GM12878 (cell line): ENCODE measurements around the gene SRMS. TPM values are rescaled to one million over a fixed set of nuclear protein-coding genes. Genes with fewer than 3 reads are reported as not detected.

Experiments
- ATAC-seq: fragments of 200-7000 bp; cut with Tn5 transposase; 3 replicates; pipeline ENCODE4 v1.9.1; 2020; ENCODE audit warnings: mild to moderate bottlenecking, moderate library complexity
- BruUV-seq: library from RNA; stranded (reverse); fragments of 400-500 nt; replicated peaks from 2 replicates; lab custom pipeline; 2021; lab: Mats Ljungman, UMichigan
- CTCF ChIA-PET: fragments of 300-600 bp; sonication (Branson Sonifier 250); formaldehyde crosslinking; extraction: SDS; loops from one replicate; lab custom pipeline; 2021; ENCODE audit warnings: inconsistent platforms; lab: Yijun Ruan, JAX
- POLR2A ChIA-PET: fragments of 350-600 bp; formaldehyde crosslinking; extraction: SDS; loops from one replicate; lab custom pipeline; 2021; ENCODE audit warnings: inconsistent platforms; lab: Charles Lee
- RAD21 ChIA-PET: fragments of 300-600 bp; sonication (Branson Sonifier 250); formaldehyde crosslinking; loops from one replicate; lab custom pipeline; 2023; ENCODE audit warnings: antibody characterized with exemption; ENCODE audit not compliant: unreplicated experiment; lab: Charles Lee
- SMC1A ChIA-PET: fragments of 300-600 bp; sonication (Branson Sonifier 250); formaldehyde crosslinking; loops from one replicate; lab custom pipeline; 2023; ENCODE audit not compliant: unreplicated experiment, uncharacterized antibody; lab: Charles Lee
- DNase-seq: peaks from one replicate; pipeline ENCODE4 v3.0.0-alpha.2; 2011; ENCODE audit warnings: low read depth, low spot score
- FAIRE-seq: peaks from 3 replicates; lab custom pipeline; 2011; peaks lifted over from hg19 to GRCh38; lab: Jason Lieb, UNC
- H2AFZ ChIP-seq: 2 replicates; pipeline ENCODE4 v1.6.0; 2011; ENCODE audit warnings: low read depth, low read length, control low read depth; ENCODE audit not compliant: control insufficient read depth
- H3K27ac ChIP-seq: 2 replicates; pipeline ENCODE4 v1.5.1; 2011; ENCODE audit warnings: control low read depth; ENCODE audit not compliant: control insufficient read depth, insufficient read depth
- H3K27me3 ChIP-seq, 2 experiments: replicated peaks in 1 of 2; 2 replicates each; pipeline versions ENCODE4 v1.6.0 to v1.6.1; 2011; ENCODE audit warnings: low read length in 1 of 2; ENCODE audit not compliant: control insufficient read depth in 2 of 2, insufficient read depth in 2 of 2
- H3K36me3 ChIP-seq, 2 experiments: 2 replicates each; pipeline ENCODE4 v1.5.1; 2011; ENCODE audit warnings: low read length in 1 of 2; ENCODE audit not compliant: control insufficient read depth in 2 of 2, insufficient read depth in 2 of 2
- H3K4me1 ChIP-seq: 2 replicates; pipeline ENCODE4 v1.6.1; 2011; ENCODE audit warnings: mild to moderate bottlenecking, low read length, moderate library complexity, mixed read lengths; ENCODE audit not compliant: control insufficient read depth, insufficient read depth
- H3K4me2 ChIP-seq: 2 replicates; pipeline ENCODE4 v1.6.0; 2011; ENCODE audit warnings: control low read depth; ENCODE audit not compliant: control insufficient read depth, insufficient read depth
- H3K4me3 ChIP-seq: fragments of 200-600 bp; sonication (generic); 2 replicates; pipeline ENCODE4 v1.5.1; 2016
- H3K79me2 ChIP-seq: 2 replicates; pipeline ENCODE4 v1.6.0; 2011; ENCODE audit warnings: low read length; ENCODE audit not compliant: control insufficient read depth, insufficient read depth
- H3K9ac ChIP-seq: 2 replicates; pipeline ENCODE4 v1.8.0; 2011; ENCODE audit warnings: low read length, control low read depth, mixed read lengths; ENCODE audit not compliant: control insufficient read depth, insufficient read depth
- H3K9me3 ChIP-seq: replicated peaks from 3 replicates; pipeline ENCODE4 v1.5.1; 2011; ENCODE audit warnings: mild to moderate bottlenecking, low read length; ENCODE audit not compliant: control insufficient read depth, insufficient read depth
- H4K20me1 ChIP-seq: 2 replicates; pipeline ENCODE4 v1.6.0; 2011; ENCODE audit not compliant: control insufficient read depth, insufficient read depth
- ASH2L ChIP-seq: fragments of 300-600, 200-600 bp; sonication (generic); IDR thresholded peaks from 2 replicates; pipeline ENCODE4 v1.6.1; 2017; ENCODE audit warnings: low read depth, mild to moderate bottlenecking, borderline replicate concordance
- CBX5 ChIP-seq: sonication (generic); IDR thresholded peaks from 2 replicates; pipeline ENCODE4 v1.6.1; 2016; ENCODE audit warnings: low read depth, moderate library complexity, mild to moderate bottlenecking, inconsistent platforms
- IKZF2 ChIP-seq, 2 experiments: fragments of 450-650 bp; IDR thresholded peaks; 2 replicates each; pipeline ENCODE4 v1.6.1; 2017; ENCODE audit warnings: mild to moderate bottlenecking in 2 of 2, moderate library complexity in 2 of 2
- IRF3 ChIP-seq: fragments of 450-650 bp; IDR thresholded peaks from 2 replicates; pipeline ENCODE4 v1.6.1; 2014; ENCODE audit warnings: mild to moderate bottlenecking
- PAX5 ChIP-seq: IDR thresholded peaks from 2 replicates; pipeline ENCODE4 v1.6.1; 2011; ENCODE audit warnings: low read depth, low read length, borderline replicate concordance
- PAX8 ChIP-seq: fragments of 450-650 bp; IDR thresholded peaks from 2 replicates; pipeline ENCODE4 v1.6.1; 2017; ENCODE audit warnings: mild to moderate bottlenecking, moderate library complexity
- POU2F2 ChIP-seq: IDR thresholded peaks from 3 replicates; pipeline ENCODE4 v1.6.1; 2011; ENCODE audit warnings: low read depth, mild to moderate bottlenecking, low read length, borderline replicate concordance
- SMARCA5 ChIP-seq: fragments of 450-650 bp; IDR thresholded peaks from 2 replicates; pipeline ENCODE4 v1.6.1; 2017; ENCODE audit warnings: mild to moderate bottlenecking
- TCF3 ChIP-seq: IDR thresholded peaks from 2 replicates; pipeline ENCODE4 v1.6.1; 2012; ENCODE audit warnings: low read depth, mild to moderate bottlenecking, low read length, borderline replicate concordance; ENCODE audit not compliant: insufficient read depth
- ZBED1 ChIP-seq: IDR thresholded peaks from 2 replicates; pipeline ENCODE4 v1.6.1; 2016; ENCODE audit warnings: borderline replicate concordance
- ZBTB33 ChIP-seq: fragments of 450-650 bp; IDR thresholded peaks from 2 replicates; pipeline ENCODE4 v1.6.1; 2017; ENCODE audit warnings: mild to moderate bottlenecking
- ZNF24 ChIP-seq: fragments of 450-650 bp; IDR thresholded peaks from 2 replicates; pipeline ENCODE4 v1.6.1; 2017; ENCODE audit warnings: antibody characterized with exemption, mild to moderate bottlenecking
- ZNF274 ChIP-seq: IDR thresholded peaks from one replicate; pipeline ENCODE4 v1.8.0; 2011; ENCODE audit not compliant: insufficient read length, insufficient read depth
- WGBS: methylation state at CpG from one replicate; pipeline ENCODE4 v1.1.6; 2016; ENCODE audit warnings: low lambda C conversion rate; ENCODE audit not compliant: insufficient replicate concordance, insufficient coverage; ENCODE audit errors: missing lambda C conversion rate; 5-methylcytosine and 5-hydroxymethylcytosine counted together
- in situ Hi-C: fragments of 300-500 bp; cut with MboI; formaldehyde crosslinking; loops from 9 replicates; pipeline ENCODE4 v1.14.3; 2018; ENCODE audit warnings: mixed read lengths
- intact Hi-C: fragments of 100-400 bp; cut with micrococcal nuclease; formaldehyde crosslinking; loops from one replicate; pipeline ENCODE4 v1.14.2; 2022; ENCODE audit not compliant: unreplicated experiment
- polyA plus RNA-seq, 11 experiments: library from polyadenylated mRNA; depleted of rRNA in 4 of 11; unstranded in 6 of 11; stranded (reverse) in 5 of 11; fragments of >200 nt; fragmentation: Nextera tagmentation in 4 of 11; fragmentation: Illumina TruSeq in 1 of 11; extraction: Ambion mirVana in 4 of 11; extraction: Trizol in 1 of 11; gene quantifications; 1 replicate in 1 of 11; 2 replicates in 10 of 11; pipeline versions ENCODE4 v1.2.1 to v1.2.3, GENCODE V29; 2011 to 2016; ENCODE audit warnings: inconsistent platforms in 2 of 11, missing spikeins in 2 of 11, low read depth in 1 of 11
- total RNA-seq, 4 experiments: library from RNA; depleted of rRNA in 3 of 4; stranded (reverse); fragments of >200 nt in 3 of 4; fragmentation: Illumina TruSeq in 1 of 4; extraction: Trizol in 1 of 4; gene quantifications; 2 replicates each; pipeline versions ENCODE4 v1.2.1 to v1.2.3, GENCODE V29; 2013 to 2021
- TF ChIP-seq, protein P1 (sequence below): fragments of 450-650 bp; IDR thresholded peaks from 2 replicates; pipeline ENCODE4 v1.6.1; 2017; ENCODE audit warnings: antibody characterized with exemption, mild to moderate bottlenecking, moderate library complexity

Gene SRMS
- total and polyA plus RNA-seq, 10 of the 15 experiments (the other 5 are each of a cell fraction or from before 2014, with no cell fraction given), result not detected

- intact Hi-C loops (no loop called here), in situ Hi-C loops (no loop called here)
- CTCF ChIA-PET, result interaction anchor here (1.0 kb wide), 1 partner anchor 22 kb away, joined by 3 read pairs; no protein-coding TSS in a partner anchor
- TF ChIP-seq ASH2L, result no peak
- no peak for TF ChIP-seq PAX8
- TF ChIP-seq SMARCA5, result no peak
- TF ChIP-seq CBX5, result no peak
- no peak for TF ChIP-seq POU2F2
- TF ChIP-seq ZNF24, result no peak
- no peak for TF ChIP-seq PAX5
- no peak for TF ChIP-seq ZBTB33
- TF ChIP-seq IRF3, result no peak
- TF ChIP-seq ZNF274, result no peak
- no peak for TF ChIP-seq IKZF2 (IDR thresholded peaks at IDR 0.05)
- TF ChIP-seq, protein P1, sequence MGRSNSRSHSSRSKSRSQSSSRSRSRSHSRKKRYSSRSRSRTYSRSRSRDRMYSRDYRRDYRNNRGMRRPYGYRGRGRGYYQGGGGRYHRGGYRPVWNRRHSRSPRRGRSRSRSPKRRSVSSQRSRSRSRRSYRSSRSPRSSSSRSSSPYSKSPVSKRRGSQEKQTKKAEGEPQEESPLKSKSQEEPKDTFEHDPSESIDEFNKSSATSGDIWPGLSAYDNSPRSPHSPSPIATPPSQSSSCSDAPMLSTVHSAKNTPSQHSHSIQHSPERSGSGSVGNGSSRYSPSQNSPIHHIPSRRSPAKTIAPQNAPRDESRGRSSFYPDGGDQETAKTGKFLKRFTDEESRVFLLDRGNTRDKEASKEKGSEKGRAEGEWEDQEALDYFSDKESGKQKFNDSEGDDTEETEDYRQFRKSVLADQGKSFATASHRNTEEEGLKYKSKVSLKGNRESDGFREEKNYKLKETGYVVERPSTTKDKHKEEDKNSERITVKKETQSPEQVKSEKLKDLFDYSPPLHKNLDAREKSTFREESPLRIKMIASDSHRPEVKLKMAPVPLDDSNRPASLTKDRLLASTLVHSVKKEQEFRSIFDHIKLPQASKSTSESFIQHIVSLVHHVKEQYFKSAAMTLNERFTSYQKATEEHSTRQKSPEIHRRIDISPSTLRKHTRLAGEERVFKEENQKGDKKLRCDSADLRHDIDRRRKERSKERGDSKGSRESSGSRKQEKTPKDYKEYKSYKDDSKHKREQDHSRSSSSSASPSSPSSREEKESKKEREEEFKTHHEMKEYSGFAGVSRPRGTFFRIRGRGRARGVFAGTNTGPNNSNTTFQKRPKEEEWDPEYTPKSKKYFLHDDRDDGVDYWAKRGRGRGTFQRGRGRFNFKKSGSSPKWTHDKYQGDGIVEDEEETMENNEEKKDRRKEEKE, result no peak
- no peak for TF ChIP-seq TCF3
- no peak for TF ChIP-seq ZBED1
- SMC1A ChIA-PET, result no interaction called here
- no peak for DNase-seq
- Histone ChIP-seq H3K4me3 (no peak overlapping the region), H3K9ac (no peak overlapping the region), H3K27me3 (no peaks in the 10 kb centered on the region), H2AFZ (no peak overlapping the region), H3K27ac (no peak overlapping the region), H3K4me1 (peaks cover 4% of the 10 kb centered on the region), H4K20me1 (no peaks in the 10 kb centered on the region), H3K36me3 (peaks cover 0 to 2% of the 10 kb centered on the region in 2 experiments; a peak in 1 of 4 replicates), H3K4me2 (no peak overlapping the region), H3K9me3 (peaks cover 3% of the 10 kb centered on the region; the same call in 2 of the 3 replicates), H3K79me2 (peaks cover 8% of the 10 kb centered on the region)
- WGBS, result 62% methylated on average over 20 of the region's 20 CpGs
- BruUV-seq, result no TSS peak
- ATAC-seq, result no peak
- POLR2A ChIA-PET, result no interaction called here
- RAD21 ChIA-PET, result interaction anchor here (1.3 kb wide), 1 partner anchor 19 kb away, joined by 3 read pairs; no protein-coding TSS in a partner anchor
- no peak for FAIRE-seq
Measured at GRCh38 chr20:63518351-63518861, 29.1 kb downstream of the SRMS start.
